ENCODE measurements around the gene BTG4. TPM values are rescaled to one million over a fixed set of nuclear protein-coding genes. Genes with fewer than 3 reads are reported as not detected.

Gene BTG4
- total and polyA plus RNA-seq, 7 donors, result not detected

- Histone ChIP-seq H3K27ac (no peak overlapping the region), H3K27me3 (no peaks in the 10 kb centered on the region), H3K9me3 (no peaks in the 10 kb centered on the region), H3K4me1 (peaks cover 0 to 7% (median 3%) of the 10 kb centered on the region in 4 donors), H3K4me3 (no peak overlapping the region), H3K36me3 (no peaks in the 10 kb centered on the region)
- TF ChIP-seq POLR2AphosphoS5 (IDR thresholded peaks at IDR 0.05), result no peak
- DNase-seq, result no peak
- WGBS, 2 donors, result 83 to 86% methylated on average over 12 of the region's 12 CpGs
- intact Hi-C loops (cut with DNase I), result no loop called here
Observed at GRCh38 chr11:111450480-111451320, 61.5 kb downstream of the BTG4 start.

DNA sequence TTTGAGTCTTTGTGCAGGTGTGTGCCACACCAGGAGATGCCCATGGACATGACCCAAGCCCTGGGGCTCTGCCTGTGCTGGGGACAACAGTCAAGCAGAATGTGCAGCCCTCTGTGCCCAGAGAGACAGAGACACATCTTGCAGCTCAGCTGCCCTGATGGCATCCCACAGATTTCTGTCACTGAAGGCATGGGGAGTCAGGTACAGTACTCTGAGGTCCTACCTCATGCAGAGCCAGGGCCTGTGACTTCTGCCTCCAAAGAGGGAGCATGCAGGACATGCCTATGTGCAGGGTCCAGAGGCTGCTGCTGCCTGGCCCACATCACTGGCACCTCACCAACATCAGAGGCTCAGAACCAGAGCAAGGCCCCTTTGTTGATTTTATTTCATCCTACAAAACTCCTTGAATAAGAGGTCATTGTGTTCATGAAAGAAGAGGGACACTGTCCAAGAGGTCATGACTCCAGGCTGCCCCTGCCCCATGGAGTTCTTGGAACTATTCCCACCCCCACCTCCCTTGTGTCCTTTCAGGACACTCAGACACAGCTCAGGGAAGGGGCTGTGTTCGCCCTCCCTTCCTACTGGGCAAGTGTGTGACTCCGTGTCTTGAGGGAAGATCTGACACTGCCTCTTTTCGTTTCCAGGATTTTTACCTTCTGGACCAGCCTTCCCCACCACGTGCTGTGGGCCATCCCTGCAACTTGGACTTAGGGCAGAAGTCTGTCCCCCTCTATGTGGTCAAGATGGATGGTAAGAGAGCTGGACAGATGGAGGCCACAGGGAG, 62.3 kb downstream of the BTG4 start:
- intact Hi-C loops (cut with DNase I), result loop anchor here (1.0 kb wide), 1 partner anchor 168 kb away; no protein-coding TSS in a partner anchor
- Histone ChIP-seq H3K9me3 (no peaks in the 10 kb centered on the region), H3K36me3 (no peaks in the 10 kb centered on the region), H3K4me3 (no peak overlapping the region), H3K4me1 (peaks cover 0 to 9% (median 3%) of the 10 kb centered on the region in 4 donors), H3K27me3 (no peaks in the 10 kb centered on the region), H3K27ac (no peak overlapping the region)
- no peak for TF ChIP-seq EP300 (IDR thresholded peaks at IDR 0.05)
- TF ChIP-seq POLR2A (IDR thresholded peaks at IDR 0.05), result no peak
- TF ChIP-seq, protein P1, sequence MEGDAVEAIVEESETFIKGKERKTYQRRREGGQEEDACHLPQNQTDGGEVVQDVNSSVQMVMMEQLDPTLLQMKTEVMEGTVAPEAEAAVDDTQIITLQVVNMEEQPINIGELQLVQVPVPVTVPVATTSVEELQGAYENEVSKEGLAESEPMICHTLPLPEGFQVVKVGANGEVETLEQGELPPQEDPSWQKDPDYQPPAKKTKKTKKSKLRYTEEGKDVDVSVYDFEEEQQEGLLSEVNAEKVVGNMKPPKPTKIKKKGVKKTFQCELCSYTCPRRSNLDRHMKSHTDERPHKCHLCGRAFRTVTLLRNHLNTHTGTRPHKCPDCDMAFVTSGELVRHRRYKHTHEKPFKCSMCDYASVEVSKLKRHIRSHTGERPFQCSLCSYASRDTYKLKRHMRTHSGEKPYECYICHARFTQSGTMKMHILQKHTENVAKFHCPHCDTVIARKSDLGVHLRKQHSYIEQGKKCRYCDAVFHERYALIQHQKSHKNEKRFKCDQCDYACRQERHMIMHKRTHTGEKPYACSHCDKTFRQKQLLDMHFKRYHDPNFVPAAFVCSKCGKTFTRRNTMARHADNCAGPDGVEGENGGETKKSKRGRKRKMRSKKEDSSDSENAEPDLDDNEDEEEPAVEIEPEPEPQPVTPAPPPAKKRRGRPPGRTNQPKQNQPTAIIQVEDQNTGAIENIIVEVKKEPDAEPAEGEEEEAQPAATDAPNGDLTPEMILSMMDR (IDR thresholded peaks at IDR 0.05), result no peak
- TF ChIP-seq POLR2AphosphoS5 (IDR thresholded peaks at IDR 0.05), result no peak
- no peak for DNase-seq
- WGBS, 2 donors, result 84 to 86% methylated on average over 4 of the region's 4 CpGs

DNA sequence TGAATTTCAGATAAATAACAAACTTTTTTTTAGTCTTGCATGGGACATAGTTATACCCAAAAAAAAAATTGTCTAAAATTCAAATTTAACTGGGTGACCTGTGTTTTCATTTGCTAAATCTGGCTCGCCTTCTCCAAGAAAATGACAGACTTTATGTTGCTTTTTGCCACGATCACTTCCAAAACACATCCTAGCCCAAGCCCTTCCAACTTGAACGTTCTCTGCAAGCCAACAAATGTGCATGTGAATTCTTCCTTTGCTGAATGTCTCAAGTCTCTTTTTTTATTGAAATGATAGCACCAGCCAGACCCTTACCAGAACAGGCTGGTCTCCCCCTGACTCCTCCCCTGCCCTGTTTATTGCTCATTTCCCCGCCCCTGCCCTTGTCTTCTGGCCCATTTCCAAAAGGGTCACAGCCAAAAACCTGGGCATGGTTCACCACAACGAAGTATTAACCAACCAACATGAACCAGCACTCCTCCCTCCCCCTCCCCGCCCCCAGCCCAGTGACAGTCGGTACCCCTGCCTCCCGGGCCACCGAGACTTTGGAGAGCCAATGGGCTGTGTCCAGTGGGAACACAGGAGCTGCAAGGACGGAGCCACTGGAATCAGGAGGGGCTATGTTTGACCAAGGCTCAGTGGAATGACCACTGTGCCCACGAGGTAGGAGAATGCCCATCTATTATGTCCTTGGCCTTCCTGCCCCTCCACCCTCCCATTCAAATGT, 63.2 kb downstream of the BTG4 start:
- TF ChIP-seq, protein P1 (IDR thresholded peaks at IDR 0.05), result no peak
- no peak for TF ChIP-seq EP300 (IDR thresholded peaks at IDR 0.05)
- no peak for TF ChIP-seq POLR2AphosphoS5 (IDR thresholded peaks at IDR 0.05)
- TF ChIP-seq POLR2A (IDR thresholded peaks at IDR 0.05), result no peak
- H3K36me3 ChIP-seq, result no peaks in the 10 kb centered on the region
- intact Hi-C loops (cut with DNase I), result loop anchor here (1.0 kb wide), 1 partner anchor 167 kb away; no protein-coding TSS in a partner anchor
- 60 to 71% methylated on average over 11 of the region's 11 CpGs for WGBS, 2 donors
- peaks cover 0 to 9% (median 3%) of the 10 kb centered on the region in 4 donors for H3K4me1 ChIP-seq
- no peaks in the 10 kb centered on the region for H3K9me3 ChIP-seq
- DNase-seq, result no peak
- no peak overlapping the region for H3K27ac ChIP-seq
- no peak overlapping the region for H3K4me3 ChIP-seq
- H3K27me3 ChIP-seq, result no peaks in the 10 kb centered on the region

- Histone ChIP-seq H3K27ac (no peak overlapping the region), H3K36me3 (no peaks in the 10 kb centered on the region), H3K4me3 (no peak overlapping the region), H3K9me3 (no peaks in the 10 kb centered on the region), H3K27me3 (no peaks in the 10 kb centered on the region), H3K4me1 (peaks cover 0 to 9% (median 3%) of the 10 kb centered on the region in 4 donors)
- WGBS, 2 donors, result 88 to 92% methylated on average over 8 of the region's 8 CpGs
- DNase-seq, result no peak
- TF ChIP-seq POLR2A (IDR thresholded peaks at IDR 0.05) (no peak), EP300 (IDR thresholded peaks at IDR 0.05) (no peak)
- intact Hi-C loops (cut with DNase I), result no loop called here
Observed at GRCh38 chr11:111448414-111448813, 63.8 kb downstream of the BTG4 start.

DNA sequence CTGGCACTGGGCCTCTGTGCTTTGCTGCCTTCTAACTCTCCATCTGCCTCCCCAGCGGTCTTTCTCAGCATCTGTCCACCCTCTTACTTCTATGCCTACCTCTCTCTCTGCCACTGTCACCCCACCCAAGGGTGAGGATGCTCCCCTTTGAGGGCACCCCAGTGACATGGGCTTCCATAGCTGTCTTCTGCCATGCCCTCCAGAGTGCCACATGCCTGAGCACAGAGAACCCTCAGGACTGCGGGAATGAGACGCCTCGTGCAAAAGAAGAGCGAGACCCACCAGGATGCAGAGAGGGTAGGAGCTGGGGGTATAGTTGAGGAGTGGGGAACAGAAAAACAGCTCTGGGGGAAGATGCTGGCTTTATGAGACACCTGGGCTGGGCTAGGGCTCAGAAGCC, 64.3 kb downstream of the BTG4 start:
- TF ChIP-seq POLR2AphosphoS5 (IDR thresholded peaks at IDR 0.05), result no peak
- TF ChIP-seq, protein P1 (IDR thresholded peaks at IDR 0.05), result no peak
- TF ChIP-seq POLR2A (IDR thresholded peaks at IDR 0.05), result no peak
- TF ChIP-seq EP300 (IDR thresholded peaks at IDR 0.05), result no peak
- H3K9me3 ChIP-seq, result no peaks in the 10 kb centered on the region
- no peaks in the 10 kb centered on the region for H3K36me3 ChIP-seq
- no peak for DNase-seq
- H3K27me3 ChIP-seq, result no peaks in the 10 kb centered on the region
- no peak overlapping the region for H3K27ac ChIP-seq
- 96% methylated on average over 5 of the region's 5 CpGs for WGBS, 2 donors
- intact Hi-C loops (cut with DNase I), result no loop called here
- no peak overlapping the region for H3K4me3 ChIP-seq
- H3K4me1 ChIP-seq, result peaks cover 0 to 9% (median 3%) of the 10 kb centered on the region in 4 donors

Data from sigmoid colon (tissue), 7 donors.